GM12801 (cell line): ENCODE measurements around the gene AQP9.

Experiments used
- CTCF ChIP-seq: IDR thresholded peaks from one replicate; pipeline ENCODE4 v1.5.1; 2011; ENCODE audit warnings: control low read depth; ENCODE audit not compliant: insufficient read length; ENCODE audit errors: extremely low read depth

AQP9 gene

GRCh38 chr15:58203537-58203936 lies 65.4 kb downstream of the AQP9 start:
- no peak for TF ChIP-seq CTCF

- no peak for TF ChIP-seq CTCF
These were observed 68.0 kb downstream of the AQP9 start for GRCh38 chr15:58206151-58206550.

GRCh38 chr15:58212909-58213526 lies 74.8 kb downstream of the AQP9 start:
- no peak for TF ChIP-seq CTCF

GRCh38 chr15:58213587-58214338 lies 75.6 kb downstream of the AQP9 start:
- no peak for TF ChIP-seq CTCF

- TF ChIP-seq CTCF: no peak
These were observed 76.6 kb downstream of the AQP9 start for GRCh38 chr15:58214591-58215340.

GRCh38 chr15:58217460-58217859 lies 79.3 kb downstream of the AQP9 start:
- no peak for TF ChIP-seq CTCF

- no peak for TF ChIP-seq CTCF
These were observed 83.5 kb downstream of the AQP9 start for GRCh38 chr15:58221591-58222241.
